ENCODE data around the gene NDST1.

NDST1 gene

DNA sequence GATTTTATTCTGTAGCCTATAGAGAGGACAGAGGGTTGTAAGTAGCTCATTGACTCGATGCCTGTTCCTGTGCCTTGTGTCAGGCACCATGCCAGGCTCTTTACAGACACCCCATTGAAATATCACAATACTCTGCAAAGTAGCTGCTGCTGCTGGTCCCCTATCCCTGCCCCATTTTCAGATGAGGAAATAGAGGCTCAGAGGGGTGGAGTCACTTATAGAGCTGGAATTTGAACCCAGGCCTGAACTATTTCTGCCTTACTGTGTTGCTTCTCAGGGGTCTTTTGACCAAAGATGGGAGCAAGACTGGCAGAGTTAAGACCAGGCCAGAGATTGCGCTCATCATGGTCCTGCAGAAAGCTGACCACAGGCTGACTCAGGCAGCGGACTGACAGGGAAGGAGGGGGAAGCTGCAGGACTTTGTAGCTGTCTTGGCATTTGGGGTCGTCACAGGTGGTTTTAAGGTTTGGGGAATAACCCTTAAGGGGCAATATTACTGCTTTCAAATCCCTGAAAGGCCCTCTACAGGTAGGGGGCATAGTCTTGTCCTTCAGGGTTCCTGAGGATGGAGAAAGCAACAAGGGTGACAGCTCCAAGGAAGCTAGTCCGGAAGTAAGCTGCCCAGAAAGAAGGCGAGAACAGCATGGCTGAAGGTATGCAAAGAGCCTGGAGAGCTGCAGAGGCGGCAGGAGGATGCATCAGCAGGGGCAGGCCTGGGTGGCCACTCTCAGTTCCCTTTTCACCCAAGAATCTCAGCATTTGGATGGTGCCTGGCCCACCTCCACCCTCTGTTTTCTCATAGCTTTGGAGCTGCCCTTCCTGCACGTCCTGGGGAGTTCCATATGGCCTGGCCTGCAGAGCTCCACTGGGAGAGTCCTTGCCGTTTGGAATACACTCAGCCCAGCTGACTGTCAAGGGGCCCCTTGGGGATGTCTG lies 18.3 kb upstream of the NDST1 start:
- DNase-seq: peak in 1 of 2 experiments; percentile 21

DNA sequence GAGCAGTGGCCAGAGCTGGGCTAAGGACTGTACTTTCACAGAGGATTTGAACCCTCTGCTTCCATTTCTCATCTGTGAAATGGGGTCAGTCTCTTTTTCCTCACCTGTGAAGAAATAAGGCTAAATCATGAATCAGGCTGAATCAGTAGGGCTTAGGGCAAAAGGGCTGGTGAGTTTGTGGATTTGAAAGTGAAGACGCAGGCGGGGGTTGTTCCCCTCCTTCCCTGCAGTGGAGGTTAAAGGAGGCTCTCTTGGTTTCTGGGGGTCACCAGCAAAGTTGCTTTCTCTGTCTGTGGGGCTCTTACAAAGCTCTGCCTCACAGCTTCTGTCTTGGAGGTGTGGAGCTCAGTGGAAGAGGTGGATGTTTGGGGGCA lies 17.6 kb upstream of the NDST1 start:
- DNase-seq: no peak

DNA sequence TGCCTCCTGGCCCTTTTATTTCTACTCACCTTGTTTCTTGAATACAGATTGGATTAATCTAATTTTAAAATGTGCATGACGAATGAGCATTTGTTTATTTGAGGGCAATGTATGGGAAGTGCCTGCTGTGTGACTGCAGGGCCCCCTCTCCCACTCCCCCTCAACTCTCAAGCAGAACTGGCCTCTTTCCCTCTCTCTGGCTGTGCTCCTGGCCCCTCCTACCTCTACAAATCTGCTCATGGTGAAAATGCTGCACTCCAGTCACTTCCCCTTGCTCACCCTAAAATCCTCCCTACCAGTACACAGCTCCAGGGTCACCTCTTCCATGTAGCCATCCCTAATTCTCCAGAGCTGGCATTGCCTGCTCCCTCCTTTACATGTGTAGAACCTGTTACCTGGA lies 17.2 kb upstream of the NDST1 start:
- DNase-seq: no peak

DNA sequence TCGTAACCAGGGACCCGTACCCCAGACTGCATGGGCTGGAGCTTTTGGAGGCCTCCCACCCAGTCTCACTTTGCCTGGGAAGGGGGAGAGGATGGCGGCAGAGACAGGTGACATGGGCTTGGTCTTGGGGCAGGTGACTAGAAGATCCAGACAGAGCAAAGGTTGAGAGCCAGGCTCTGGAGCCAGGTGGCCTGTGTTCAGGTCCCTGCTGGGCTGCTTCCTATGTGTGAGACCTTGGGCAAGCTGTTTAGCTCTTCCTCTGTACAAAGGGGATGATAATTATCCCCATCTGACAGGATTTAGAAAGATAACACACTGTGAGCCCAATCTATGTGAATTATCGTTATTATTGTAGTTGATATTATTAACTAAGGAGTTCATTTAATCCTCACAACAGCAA lies 16.1 kb upstream of the NDST1 start:
- no peak for DNase-seq

DNA sequence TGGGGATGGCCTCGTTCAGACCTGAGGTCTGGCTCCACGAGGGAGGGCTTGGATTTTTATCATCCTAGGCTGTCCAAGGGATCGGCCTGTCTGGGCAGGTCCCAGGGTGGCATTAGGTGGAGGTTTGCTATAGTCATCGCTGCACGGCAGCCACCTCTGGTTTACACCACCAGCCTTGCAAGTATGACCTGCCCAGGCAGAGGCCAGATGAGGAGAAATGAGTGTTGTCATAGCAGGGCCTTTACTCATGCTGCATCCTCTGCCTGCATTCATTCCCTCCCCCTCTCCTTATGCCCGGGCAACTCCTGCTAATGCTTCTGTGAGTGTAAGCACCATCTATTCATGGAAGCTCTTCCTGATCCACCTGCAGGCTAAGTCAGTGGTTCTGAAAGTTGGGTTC lies 15.3 kb upstream of the NDST1 start:
- no peak for DNase-seq

DNA sequence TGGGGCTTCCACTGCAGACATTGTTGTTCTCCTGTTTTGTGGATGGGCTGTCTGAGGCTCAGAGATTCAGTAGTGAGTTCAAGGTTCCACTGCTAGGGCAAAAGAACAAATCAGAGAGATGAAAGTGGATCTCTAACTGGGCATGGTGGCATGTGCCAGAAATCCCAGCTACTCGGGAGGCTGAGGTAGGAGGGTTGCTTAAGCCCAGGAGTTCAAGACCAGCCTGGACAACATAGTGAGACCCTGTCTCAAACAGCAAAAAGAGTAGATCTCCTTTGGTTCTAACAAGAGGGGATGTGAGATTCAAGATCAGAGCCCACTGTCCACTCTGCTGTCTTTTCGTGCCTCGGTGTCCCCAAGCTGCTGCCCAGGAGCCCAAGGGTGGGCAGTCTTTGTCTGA lies 11.8 kb upstream of the NDST1 start:
- no peak for DNase-seq

DNA sequence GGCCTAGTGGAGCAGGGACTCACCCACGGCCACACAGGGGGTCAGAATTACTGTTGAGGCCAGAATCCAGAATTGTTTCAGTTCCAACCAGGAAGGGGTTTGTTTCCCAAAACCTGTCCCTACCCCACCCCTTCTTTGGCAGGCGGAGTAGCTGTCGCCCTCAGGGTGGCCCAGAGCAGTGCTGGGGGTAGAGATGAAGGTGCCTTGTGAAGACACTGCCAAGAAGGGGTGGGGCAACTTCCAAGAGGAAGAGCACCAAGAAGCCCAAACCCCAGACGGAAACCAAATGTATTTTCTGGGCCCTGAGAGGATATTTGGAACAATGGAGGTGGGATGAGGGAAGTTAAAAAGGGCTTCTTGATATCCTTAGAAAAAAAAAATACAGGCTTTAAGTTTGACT lies 11.4 kb upstream of the NDST1 start:
- no peak for DNase-seq

DNA sequence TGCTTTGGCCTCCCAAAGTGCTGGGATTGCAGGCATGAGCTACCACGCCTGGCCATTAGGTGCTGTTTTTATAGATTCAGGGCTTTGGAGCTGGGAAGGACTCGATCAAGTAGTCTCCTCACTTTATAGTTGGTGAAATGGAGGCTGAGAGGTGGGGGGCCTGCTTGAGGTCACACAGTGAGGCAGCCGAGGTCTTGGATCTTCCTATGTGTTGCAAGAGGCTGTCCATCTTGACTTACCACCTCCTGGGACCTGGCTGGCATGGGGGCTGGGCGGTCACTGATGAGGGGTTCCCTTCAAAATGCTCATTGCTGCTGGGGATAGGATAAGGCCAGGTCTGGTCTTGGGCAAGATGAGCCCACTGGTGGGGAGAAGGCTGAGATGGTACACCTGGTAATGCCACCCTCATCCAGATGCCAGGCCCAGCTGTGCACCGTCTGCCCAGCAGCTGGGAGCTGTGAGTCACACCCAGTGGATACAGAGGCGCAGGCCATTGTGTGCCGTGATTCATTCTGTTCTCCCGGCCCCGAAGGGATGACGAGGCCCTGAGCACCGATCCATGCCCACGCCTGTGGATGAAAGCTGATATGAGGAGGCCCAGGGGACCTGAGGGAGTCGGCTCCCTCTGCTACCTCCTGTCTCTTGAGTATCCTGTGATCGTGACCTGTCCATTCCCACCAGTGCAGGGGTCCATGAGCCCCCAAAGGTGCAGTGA lies 10.5 kb upstream of the NDST1 start:
- DNase-seq: no peak

DNA sequence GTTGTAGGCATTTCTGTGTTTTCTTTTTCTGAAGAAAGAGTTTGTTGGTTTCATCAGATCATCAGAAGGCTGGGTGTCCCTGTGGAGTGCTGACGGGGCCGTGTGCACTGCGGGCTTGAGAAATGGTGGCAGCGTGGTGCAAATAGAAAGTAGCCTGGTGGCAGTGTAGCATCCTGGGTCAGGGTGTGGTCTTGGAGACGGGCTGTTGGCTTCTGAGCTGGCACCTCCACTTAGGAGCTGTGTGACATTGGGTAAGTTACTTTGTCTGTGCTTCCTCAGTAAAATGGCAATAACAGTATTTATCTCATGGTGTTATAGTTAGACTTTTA lies 10.0 kb upstream of the NDST1 start:
- no peak for DNase-seq

DNA sequence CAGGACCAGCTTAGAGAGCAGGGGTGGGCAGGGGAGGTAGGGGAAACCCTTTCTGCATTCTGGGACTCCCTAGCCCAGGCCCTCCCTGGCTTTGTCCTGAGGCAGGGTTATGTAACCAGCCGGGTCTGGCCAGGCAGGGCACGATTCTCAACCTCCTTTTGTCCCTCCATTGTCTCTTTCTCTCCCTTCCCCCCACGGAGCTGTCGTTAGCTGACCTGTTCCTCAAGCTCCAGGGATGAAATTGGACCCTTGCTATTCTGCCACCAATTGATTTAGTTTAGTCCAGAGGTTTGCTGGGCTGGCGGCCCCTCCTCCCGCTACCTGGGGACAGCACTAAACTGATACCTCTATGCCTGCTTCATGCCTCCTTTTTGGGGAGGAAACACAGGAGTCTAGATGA lies 9.4 kb upstream of the NDST1 start:
- no peak for DNase-seq

DNA sequence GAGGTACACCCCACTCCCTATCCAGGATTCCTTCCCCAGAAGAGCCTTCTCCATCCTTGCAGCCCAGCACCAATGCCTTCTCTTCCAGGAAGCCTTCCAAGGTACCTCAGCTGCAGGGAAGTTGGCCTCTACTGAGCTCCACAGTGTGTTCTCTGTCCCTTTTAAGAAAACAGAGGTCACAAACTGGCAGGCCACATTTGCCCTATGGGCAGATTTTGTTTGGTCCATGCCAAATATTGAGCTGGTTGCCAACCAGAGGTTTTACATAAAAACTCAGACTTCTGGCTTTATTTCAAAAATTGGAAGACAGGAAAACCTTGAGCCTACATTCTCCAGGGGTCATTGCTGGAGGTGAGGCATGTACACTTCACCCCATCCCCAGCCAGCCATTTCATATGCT lies 9.0 kb upstream of the NDST1 start:
- no peak for DNase-seq

DNA sequence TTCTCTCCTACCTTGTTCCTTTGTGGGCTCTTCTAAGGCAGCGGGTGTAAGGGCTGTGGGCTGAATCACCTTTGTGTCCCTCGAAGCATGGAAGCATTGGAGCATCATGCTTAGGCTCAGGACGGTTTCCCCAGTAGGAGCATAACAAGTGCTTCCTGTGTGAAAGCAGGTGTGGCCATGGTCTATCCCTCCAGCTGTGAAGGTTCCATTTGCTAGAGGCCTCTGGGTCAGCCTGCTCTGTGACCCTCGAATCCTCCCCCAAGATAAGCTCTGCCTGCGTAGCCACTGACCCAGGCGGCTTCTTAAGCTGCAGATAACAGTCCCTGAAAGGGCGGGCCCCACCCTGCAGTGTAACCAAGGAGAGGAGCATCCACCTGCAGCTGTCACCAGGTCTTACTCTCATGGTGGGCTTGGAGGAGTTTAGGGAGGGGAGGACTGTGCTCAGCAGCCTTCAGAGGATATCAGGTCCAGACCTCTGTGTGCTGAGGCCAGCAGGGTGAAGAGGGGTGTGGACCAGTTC lies 8.4 kb upstream of the NDST1 start:
- DNase-seq: no peak

DNA sequence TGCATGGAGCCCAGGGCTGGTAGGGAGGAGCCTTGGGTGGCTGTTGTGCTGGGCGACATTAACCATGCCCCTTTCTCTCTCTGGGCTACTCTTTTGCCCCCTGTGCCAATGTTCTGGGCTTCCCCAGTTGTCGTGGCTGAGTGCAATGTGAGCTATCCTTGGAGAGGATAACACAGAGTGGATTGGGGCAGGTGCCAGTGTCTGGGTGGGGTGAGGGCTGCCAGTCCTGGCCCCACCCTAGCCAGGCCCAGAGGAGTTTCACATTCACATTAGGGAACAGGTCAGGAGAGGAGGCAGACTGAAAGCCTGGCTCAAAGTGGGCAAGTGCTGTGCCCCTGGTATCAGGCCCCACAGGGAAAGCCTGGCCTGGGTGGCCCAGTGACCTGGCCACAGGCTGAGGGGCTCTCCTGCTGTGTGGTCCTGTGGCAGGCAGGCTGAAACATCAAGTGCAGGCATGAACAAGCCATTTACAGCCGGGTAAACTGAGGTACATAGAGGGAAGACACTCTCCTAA lies 7.5 kb upstream of the NDST1 start:
- DNase-seq: no peak

DNA sequence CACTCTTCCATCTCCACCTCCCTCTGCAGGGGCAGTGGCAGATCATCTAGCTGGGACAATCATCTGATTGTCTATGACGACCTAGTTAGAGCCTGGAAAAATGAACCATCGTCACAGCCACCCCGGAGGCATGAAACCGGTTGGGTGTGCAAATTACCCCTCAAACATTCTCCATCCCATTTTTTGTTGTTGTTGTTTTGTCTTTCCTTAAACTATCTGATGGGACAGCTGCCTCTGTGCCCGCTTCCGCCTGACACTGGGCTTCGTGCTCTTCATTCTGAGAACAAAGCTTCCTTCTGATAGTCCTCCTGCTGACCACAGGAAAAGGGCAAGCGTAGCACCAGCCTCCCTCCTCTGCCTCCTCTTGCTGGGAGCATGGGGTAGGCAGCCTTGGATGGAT lies 7.0 kb upstream of the NDST1 start:
- DNase-seq: no peak

DNA sequence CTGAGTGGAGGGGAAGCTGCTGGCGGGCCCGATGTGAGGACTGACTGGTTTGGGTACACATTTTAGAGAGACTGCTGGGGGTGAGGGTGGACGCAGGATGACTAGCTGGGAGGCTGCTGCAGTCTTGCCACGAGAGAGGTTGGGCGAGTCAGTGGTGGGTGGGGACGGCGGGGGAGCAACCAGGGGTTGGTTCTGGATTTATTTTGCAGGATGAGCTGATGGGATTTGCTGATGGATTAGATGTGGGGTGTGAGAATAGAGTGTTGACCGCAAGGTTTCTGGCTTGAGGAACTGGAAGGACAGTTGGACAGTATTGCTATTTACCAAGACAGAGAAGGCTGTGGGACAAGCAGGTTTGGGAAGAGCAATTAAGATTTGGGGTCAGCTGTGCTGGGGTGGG lies 5.8 kb upstream of the NDST1 start:
- DNase-seq: no peak

DNA sequence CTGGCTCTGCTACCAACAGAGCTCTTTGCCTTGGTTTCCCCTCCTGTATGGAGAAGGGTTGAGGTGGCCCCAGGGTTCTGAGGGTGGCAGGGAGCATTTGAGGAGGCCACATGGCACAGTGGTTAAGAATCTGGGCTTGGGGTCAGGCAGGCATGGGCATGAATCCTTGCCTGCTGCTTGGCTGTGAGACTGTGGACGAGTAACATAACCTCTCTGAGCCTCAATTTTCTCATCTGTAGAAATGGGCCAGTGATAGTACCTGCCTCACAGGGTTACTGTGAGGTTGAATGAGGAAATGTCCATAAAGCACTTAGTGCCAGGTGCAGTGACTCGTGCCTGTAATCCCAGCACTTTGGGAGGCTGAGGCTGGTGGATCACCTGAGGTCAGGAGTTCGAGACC lies 5.1 kb upstream of the NDST1 start:
- no peak for DNase-seq

DNA sequence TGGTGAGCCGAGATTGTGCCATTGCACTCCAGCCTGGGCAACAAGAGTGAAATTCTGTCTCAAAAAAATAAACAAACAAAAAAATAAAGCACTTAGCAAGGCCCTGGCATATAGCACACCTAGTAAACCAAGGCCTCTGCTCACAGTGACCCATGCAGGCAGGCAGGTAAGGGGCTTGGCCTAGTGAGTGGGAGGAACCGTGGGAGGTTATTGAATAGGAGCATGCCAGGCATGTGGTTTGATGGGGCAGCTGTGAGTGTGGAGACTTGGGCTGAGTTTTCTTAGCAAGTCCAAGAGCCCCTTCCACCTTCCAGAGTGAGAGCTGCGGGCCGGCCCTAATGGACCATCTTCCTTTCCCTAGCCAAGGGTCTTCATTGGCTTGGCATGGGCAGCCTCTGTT lies 4.5 kb upstream of the NDST1 start:
- DNase-seq: no peak

DNA sequence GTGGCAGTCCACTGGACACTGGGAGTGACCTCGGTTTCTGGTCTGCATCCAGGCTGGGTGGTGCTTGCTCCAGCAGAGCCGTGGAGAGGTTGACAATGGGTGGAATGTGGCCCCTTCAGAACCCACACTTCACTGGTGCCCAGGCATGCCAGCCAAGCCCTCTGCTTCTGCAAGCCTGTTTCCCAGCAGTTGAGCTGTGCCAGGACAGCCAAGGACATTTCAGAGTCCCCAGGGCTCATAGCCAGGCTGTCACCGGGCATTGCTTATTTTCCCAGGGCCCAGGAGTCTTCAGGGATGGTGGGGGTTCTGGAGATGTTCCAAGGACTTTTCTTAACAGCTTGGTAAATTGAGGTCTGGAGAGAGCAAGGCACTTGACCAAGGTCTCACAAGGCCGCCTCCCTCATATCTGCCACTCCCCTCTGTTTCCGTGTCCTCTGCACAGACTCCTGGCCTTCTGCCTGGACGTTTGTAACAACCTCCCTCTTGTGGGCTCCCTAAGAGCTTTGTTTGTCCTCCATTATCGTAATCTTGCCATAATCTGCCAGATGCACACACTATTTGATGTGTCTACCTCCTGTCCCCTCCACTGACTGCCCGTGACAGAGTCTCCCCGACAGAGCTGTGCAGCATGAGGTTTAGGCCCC lies 3.8 kb upstream of the NDST1 start:
- no peak for DNase-seq

DNA sequence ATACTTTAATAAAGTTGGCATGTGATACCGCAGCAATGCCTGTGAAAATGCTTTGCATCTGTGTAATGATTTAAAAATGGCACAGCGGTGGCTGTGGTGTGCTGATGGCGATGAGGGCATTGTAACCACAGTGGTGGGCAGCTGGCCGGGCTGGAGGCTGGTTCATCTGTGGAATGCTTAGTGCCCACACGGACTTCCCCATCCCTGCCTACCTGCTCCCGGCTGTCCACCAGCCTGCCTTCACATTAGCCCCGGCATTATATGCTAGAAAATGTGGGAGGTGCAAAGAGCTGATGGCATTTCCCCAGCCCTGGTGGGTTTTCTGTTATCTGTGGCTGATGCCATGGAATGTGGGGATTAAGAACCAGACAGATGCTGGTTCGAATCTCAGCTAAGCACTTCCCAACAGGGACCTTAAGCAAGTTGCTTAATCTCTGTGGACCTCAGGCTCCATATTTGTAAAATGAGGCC lies 2.9 kb upstream of the NDST1 start:
- no peak for DNase-seq

DNA sequence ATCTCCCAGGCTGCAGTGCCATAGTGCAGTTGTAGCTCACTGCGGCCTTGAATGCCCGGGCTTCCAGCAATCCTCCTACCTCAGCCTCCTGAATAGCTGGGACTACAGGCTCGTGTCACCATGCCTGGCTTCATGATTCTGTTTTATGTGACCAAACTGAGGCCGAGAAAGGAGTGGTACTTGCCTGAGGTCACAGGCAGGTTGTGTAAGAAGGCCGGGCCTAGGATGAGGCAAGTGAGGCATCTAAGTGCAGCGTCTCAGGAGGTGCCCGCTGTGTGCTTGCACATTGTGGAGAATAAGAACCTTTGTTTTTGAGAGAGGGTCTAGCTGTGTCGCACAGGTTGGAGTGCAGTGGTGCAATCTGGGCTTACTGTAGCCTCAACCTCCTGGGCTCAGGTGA lies 2.1 kb upstream of the NDST1 start:
- no peak for DNase-seq

DNA sequence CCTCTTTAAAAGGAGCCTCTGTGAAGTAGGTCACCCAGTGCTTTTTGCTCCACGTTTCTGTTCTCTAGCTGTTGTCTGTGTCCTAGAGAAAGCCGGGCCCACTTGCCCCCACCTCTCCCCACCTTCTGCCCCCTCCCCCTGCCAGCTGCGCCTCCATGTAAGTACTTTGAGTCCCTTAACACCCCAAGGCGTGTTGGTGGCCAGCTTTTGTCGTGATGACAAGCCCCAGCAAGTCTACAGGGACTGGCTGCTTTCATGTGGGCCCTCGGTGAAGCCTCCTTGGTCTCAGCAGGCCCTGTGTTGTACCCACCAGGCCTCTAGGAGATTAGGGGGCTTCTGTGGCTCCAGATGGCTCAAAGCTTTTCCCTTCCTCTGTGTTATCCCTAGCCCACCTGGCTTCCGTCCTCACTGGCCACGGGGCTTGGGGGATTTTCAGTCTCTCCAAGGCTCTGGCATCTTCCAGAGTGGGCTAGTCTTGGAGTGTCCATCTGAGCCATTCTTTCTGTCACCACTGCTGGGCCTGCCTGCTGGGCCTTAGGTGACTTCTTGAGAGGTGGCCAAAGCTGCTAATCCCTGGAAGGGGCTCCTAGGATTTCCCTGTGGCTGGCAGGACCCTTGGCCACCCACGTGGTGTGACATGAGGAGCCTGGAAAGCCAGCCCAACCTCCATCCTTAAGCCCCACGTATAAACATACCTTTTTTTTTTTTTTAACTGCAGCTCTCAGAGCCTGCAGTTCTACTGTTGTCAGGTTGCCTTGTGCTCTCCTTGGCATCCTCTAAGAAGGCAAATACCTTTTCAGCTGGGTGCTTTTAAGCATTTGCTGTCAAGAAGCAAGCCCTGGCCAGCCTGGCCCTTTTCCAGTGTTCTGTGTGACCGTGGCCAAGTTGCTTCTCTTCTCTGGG lies 1.1 kb upstream of the NDST1 start:
- DNase-seq: no peak

DNA sequence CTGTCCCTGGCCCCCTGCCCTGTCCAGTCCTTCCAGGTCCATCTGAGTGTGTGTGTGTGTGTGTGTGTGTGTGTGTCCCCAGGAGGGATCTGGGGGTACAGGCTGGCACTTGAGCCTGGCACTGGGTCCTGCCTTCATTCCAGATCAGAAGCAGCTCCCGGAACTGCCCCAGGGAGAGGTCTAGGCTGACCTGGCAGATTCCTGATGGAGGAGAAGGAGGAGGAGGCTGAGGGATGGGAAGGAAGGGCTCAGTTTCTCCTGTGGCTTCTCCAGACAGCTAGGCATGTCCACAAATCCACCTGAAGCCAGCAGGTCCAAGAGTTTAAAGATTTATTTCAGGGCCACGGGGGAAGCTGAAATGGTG lies 328 bp downstream of the NDST1 start:
- no peak for DNase-seq

DNA sequence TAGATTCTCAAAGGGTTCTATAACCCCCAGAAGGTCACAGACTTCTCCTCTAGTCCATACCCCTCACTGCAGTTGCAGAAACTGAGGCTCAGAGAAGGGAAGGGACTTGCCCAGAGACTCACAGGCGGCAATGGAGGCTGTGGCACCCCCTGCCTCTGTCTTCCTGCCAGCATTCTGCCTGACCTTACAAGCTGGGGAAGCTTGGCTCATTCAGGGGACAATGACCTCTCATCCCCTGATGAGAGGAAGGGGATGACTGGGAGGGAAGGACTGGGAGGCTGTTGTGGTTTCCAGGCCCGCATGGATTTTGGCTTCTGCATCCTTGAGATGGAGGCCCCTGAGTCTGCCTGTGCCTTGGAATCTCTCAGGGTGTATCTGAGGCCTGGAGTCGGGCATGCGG lies 897 bp downstream of the NDST1 start:
- DNase-seq: no peak

All from NCI-H446 (cell line).